NCI-H1417 treated with DMSO at 0.1 percent for 48 hours (cell line): ENCODE data around the gene ZYX.

Experiments used
- DNase-seq: peaks from one replicate; lab custom pipeline; 2025; lab: John Stamatoyannopoulos, UW

The ZYX gene

GRCh38 chr7:143362131-143363015, 18.8 kb upstream of the ZYX start, which contains the start of gene FAM131B:
TSS of gene FAM131B (minus strand) at chr7:143362713. CDS start at chr7:143362603, 110 bp downstream.
- peak; percentile 9 for DNase-seq

GRCh38 chr7:143363016-143363937, 17.9 kb upstream of the ZYX start:
- no peak for DNase-seq

- DNase-seq: no peak
Measured at GRCh38 chr7:143367972-143368371, 13.2 kb upstream of the ZYX start.

- DNase-seq: no peak
Measured at GRCh38 chr7:143368387-143368786, 12.8 kb upstream of the ZYX start.

GRCh38 chr7:143369678-143370651, 11.2 kb upstream of the ZYX start:
- no peak for DNase-seq

GRCh38 chr7:143372070-143372469, 9.1 kb upstream of the ZYX start:
- DNase-seq: no peak

- no peak for DNase-seq
Measured at GRCh38 chr7:143373255-143373794, 7.8 kb upstream of the ZYX start.

GRCh38 chr7:143374561-143374960, 6.6 kb upstream of the ZYX start:
- DNase-seq: no peak

GRCh38 chr7:143375298-143376034, 5.7 kb upstream of the ZYX start:
- no peak for DNase-seq

GRCh38 chr7:143376396-143376795, 4.7 kb upstream of the ZYX start:
- DNase-seq: no peak

GRCh38 chr7:143379611-143380259, 1.4 kb upstream of the ZYX start:
- DNase-seq: no peak

GRCh38 chr7:143380260-143380645, 892 bp upstream of the ZYX start:
- no peak for DNase-seq

- no peak for DNase-seq
Measured at GRCh38 chr7:143381427-143382125, 431 bp downstream of the ZYX start.

GRCh38 chr7:143382126-143382790, 1.1 kb downstream of the ZYX start:
- no peak for DNase-seq

GRCh38 chr7:143382791-143383641, 1.9 kb downstream of the ZYX start:
- DNase-seq: no peak

GRCh38 chr7:143383642-143383957, 2.5 kb downstream of the ZYX start:
- no peak for DNase-seq

- no peak for DNase-seq
Measured at GRCh38 chr7:143384148-143384547, 3.0 kb downstream of the ZYX start.
